NCI-H510A treated with DMSO at 0.1 percent for 48 hours (cell line): ENCODE data around the gene KLHL22.
A peak's percentile ranks its signal among the peaks of the same experiment; 100 is the strongest.
"Not testable (repeated sequence)": the region's sequence is repeated elsewhere in the genome, so short reads cannot be mapped to it uniquely, and the experiment has no call there.

Source experiments
- DNase-seq: peaks from one replicate; lab custom pipeline; 2025; lab: John Stamatoyannopoulos, UW

Gene KLHL22

DNA sequence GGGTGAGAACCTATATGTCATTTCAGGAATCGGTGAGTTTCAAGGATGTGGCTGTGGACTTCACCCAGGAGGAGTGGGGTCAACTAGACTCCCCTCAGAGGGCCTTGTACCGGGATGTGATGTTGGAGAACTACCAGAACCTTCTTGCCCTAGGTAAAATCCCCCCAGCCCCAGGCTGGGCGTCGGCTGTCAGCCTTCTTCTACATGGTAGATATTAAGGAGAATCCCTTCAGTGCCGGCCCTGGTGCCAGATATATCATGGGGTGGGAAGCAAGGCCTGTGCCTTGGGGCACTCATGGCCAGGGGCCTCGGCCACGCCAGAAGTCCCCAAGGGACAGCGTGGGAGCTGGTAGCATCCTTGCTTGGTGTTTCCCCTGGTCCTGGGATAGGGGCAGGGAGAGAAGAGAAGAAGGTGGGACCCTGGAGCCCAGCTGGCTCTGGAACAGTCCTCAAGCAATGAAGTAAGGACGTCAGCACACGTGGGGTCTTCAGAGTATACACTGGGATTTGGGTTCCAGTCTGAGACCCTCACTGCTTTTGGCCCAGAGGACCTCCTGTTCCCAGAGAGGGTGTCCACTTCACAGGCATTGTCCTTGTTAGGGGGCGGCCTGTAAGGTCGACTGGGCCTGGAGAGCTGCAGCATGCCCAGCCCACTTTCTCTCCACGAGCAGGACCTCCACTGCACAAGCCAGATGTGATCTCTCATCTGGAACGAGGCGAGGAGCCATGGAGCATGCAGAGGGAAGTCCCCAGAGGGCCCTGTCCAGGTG lies 94.8 kb downstream of the KLHL22 start:
- DNase-seq, result no peak

DNA sequence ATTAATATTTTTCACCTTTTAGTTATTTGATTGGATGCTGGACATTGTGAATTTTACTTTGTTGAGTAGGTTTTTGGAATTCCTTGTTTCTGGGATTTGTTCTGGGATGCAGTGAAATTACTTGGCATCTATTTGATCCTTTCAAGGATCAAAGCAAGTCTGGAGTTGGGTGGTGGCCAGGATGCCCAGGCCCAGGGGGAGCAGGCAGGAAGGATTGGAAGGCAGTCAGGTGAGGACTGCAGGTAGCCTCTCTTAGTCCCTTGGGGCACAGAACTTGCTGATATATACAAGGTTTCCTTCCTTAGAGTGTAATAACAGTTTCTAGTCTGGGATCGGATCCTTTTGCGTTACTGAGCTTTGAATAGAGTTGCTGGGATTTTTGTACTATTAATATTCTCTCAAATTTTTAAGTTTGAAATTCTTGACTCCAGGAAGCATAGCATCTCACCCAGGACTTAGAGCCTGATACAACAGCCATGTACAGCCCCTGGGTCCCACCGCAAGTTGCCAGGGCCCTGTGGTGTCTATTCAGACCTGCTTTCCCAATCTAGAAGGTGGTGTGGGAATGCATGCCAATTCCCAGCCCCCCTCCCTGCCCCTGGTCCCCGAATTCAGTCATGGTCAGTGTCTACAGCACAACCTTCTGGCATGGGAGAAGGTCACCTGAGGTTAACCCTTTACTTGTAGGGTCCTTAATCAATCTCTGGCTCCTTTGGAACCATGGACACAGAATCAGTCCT lies 95.6 kb downstream of the KLHL22 start:
- DNase-seq, result no peak

DNA sequence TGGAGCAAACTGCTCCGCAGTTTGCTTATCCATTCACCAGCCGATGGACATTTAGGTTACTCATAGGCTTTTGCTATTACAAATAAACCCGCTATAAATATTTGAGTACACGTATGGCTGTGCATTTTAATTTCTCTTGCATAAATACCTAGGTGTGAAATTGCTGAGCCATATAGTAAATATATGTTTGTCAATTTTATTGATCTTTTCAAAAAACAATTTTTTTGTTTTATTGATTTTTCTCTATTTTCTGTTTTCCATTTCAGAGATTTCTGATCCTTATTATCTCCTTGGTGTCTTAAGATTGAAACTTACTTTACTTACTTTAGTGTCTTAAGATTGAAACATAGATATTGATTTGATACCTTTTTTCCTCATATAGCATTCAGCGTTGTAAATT lies 97.2 kb downstream of the KLHL22 start:
- DNase-seq, result no peak

DNA sequence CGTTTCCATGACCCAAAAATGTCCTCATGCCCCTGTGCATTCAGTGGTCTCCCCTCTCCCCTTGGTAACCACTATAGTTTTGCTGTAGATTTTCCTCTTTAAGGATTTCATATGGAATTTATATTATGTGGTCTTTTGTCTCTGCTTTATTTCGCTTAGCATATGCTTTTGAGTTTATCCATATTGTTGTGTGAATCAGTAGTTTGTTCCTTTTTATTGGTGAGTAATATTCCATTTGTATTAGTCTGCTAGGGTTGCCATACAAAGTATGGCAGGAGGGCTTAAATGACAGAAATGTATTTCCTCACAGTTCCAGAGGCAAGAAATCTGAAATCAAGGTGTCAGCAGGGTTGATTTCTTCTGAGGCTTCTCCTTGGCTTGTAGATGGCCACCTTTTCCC lies 98.1 kb downstream of the KLHL22 start:
- no peak for DNase-seq

DNA sequence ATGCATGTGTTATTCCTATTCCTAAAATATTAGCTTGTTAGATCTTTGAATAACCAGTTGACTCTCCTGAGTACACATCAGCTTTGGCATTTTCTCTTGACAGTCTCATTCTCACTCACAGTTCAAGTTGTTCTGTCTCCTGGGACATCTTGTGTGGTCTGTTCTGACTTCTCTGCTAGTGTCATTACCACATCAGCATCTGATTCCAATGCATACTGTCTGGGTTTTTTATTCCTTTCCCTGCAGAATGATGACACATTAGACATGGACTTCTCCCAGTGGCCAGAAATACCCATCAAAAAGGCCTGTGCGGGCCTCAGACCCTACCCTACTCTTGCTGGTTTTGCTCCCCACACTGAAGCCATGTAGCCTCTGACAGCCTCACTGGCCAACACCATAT lies 99.0 kb downstream of the KLHL22 start:
- no peak for DNase-seq

DNA sequence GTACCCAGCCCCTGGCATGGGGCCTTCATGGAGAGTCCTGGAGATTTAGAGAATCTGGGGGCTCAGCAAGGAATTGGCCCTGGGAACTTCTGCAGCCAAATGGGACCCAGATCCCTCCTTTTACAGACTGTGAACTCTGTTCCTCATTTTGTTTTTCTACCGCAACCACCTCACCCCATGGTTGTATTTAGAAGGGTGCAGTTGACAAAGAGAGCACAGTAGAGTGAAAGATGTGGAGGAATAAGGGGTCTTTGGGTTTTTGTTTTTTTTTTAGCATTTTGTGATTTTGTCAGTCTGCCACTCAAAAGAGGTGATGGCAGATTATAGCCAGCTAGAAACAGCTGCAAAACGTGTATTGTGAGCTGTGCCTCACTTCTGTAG lies 99.7 kb downstream of the KLHL22 start:
- DNase-seq, result no peak

DNA sequence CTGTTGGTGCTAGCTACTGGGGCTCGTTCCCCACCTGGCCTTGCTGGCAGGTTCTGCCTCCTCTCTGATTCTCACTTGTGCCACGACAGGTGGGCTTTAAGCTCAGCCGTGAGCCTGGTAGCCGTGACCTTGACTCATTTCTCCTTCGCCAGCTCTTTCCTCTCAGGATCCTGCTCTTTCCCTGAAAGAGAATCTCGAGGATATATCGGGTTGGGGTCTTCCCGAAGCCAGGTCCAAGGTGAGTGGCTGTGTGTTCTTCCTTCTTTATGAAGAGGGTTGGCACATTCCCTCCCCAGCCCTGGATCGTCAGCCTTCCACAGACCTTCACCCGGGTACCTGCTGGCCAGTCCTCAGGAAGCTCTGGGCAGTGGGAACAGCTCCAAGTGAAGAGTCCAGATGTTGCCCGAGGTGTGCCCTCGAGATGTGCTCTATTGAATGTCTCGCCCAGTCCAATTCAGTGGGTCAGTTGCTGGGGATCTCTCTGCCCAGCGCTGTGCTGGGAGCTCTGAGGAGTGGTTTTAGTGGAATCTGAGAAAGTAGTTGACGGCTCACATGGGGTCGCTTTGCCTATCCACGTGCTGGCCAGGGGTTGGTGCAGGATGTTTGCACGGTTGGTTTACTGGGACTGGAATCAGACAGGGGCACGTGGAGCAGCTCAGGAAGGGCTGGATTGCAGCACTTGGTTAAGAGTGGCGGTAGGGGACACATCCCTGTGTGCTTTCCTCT lies 100.3 kb downstream of the KLHL22 start:
- DNase-seq, result no peak

DNA sequence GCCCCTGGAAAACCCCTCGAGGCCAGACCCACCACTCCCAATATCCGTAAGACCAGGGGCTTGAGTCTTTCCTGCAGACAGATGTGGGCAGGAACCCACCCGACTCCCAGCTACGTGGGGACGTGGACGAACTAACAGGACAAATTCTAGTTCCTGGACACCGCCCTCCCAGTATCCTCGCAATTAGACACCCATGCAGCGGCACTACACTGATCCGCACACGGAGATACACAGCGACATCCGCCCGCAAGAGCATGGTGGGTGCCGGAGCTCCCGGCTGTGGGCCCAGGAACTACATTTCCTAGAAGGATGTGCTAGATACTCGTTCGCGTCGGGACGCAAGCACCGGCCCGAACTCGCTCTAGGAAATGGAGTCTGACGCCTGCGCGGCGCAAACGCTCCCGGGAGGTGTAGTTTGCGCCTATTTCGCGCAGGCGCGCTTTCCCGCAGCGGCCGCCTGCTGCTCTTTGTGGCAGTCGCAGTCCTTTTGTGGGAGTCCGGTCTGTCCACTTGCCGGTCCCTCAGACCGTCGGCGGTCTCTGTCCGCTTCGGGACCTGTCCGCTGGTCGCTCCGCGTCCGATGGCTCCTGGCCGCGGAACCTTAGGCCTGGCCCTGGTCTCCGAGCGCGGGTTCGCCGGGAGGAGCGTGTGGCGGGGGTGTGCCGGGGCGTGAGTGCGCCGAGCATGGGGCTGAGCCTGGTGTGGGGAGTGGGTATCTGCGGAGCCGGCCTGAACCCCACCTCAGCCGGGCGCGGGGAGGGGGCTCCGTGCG lies 101.7 kb downstream of the KLHL22 start, which contains the start of gene ZNF74:
TSS of gene ZNF74 (plus strand) at position 447 of the 772 bp plus-strand sequence. CDS start 478 bp downstream, outside the sequence.
- DNase-seq, result peak; percentile 50

DNA sequence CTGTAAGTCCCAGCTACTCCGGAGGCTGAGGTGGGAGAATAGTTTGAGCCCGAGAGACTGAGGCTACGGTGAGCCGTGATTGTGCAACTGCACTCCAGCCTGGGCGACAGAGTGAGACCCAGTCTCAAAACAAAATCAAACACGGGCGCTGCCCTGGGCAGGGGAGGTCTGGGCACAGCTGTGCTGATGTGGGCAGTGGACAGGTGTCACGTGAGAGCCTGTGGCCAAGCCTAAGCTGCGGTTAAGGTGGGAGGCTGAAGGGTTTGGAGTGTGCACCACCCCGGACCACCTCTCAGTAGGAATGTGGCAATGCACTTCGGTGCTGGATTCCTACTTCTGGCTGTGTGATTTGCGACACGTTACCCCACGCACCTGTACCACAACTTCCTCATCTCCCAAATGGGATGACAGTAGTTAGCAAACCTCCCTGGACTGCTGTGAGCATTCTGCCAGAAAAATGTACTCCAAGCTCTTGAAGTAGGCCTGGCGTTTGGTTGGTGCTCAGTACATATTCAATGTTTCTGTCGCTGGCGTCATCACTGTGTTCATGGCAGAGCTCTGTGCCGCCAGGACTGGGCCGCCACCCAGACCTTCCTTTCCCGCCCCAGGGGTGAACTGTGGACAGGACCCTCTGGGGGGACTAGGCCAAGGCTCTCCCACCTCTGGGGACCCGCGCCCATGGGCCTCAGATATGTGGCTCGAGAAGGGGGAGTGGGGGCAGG lies 102.5 kb downstream of the KLHL22 start:
- DNase-seq, result no peak

DNA sequence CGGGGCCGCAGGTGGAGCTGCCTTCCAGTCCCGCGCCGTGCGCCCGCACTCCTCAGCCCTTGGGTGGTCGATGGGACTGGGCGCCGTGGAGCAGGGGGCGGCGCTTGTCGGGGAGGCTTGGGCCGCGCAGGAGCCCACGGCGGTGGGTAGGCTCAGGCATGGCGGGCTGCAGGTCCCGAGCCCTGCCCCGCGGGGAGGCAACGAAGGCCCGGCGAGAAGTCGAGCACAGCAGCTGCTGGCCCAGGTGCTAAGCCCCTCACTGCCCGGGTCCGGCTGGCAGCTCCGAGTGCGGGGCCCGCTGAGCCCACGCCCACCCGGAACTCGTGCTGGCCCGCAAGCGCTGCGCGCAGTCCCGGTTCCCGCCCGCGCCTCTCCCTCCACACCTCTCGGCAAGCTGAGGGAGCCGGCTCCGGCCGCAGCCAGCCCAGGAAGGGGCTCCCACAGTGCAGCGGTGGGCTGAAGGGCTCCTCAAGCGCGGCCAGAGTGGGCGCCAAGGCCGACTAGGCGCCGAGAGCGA lies 103.2 kb downstream of the KLHL22 start:
- DNase-seq, result not testable (repeated sequence)
